Breast epithelium (tissue), 4 donors: ENCODE data around the gene CRY2. TPM values are rescaled to one million over a fixed set of nuclear protein-coding genes. Genes with fewer than 3 reads are reported as not detected.
A peak's percentile ranks its signal among the peaks of the same experiment; 100 is the strongest.
"Not testable (repeated sequence)": the region's sequence is repeated elsewhere in the genome, so short reads cannot be mapped to it uniquely, and the experiment has no call there.

ENCODE experiments used
- DNase-seq, 2 donors: peaks; one replicate each; pipeline ENCODE4 v3.0.0-alpha.2; 2019; ENCODE audit warnings: low spot score in 2 of 2
- H3K27ac ChIP-seq, 2 donors: fragments of 200-600 bp; sonication (generic) in 1 of 2; one replicate each; pipeline ENCODE4 v1.5.1; 2016 to 2019; ENCODE audit warnings: mild to moderate bottlenecking in 1 of 2
- H3K27me3 ChIP-seq, 2 donors: fragments of 200-600 bp; sonication (generic) in 1 of 2; one replicate each; pipeline versions ENCODE4 v1.5.1 to v1.6.0; 2017 to 2019; ENCODE audit warnings: control low read depth in 1 of 2, mild to moderate bottlenecking in 1 of 2
- H3K36me3 ChIP-seq: fragments of 200-600 bp; one replicate; pipeline ENCODE4 v1.5.1; 2019
- H3K4me1 ChIP-seq, 2 donors: fragments of 200-600 bp; sonication (generic); one replicate each; pipeline ENCODE4 v1.5.1; 2016 to 2019; ENCODE audit warnings: control low read depth in 1 of 2
- H3K4me3 ChIP-seq, 3 donors: fragments of 200-600 bp; sonication (generic); 1 replicate in 2 of 3; 2 replicates in 1 of 3; pipeline ENCODE4 v1.5.1; 2016 to 2019; ENCODE audit warnings: mild to moderate bottlenecking in 3 of 3, moderate library complexity in 2 of 3
- H3K9me3 ChIP-seq, 2 donors: fragments of 200-600 bp; sonication (generic) in 1 of 2; one replicate each; pipeline ENCODE4 v1.5.1; 2016 to 2019; ENCODE audit warnings: control low read depth in 1 of 2
- POLR2A ChIP-seq: fragments of 450-650 bp; IDR thresholded peaks from one replicate; pipeline ENCODE4 v1.6.1; 2016; ENCODE audit warnings: antibody characterized with exemption, mild to moderate bottlenecking, moderate library complexity
- POLR2AphosphoS5 ChIP-seq, 3 donors: sonication (generic); formaldehyde crosslinking; IDR thresholded peaks; one replicate each; pipeline ENCODE4 v1.6.1; 2017; ENCODE audit warnings: antibody characterized with exemption in 3 of 3
- intact Hi-C: fragments of 100-400 bp; cut with DNase I; formaldehyde crosslinking; loops from one replicate; pipeline ENCODE4 v1.15.1; 2023; ENCODE audit warnings: low total_unique reads
- total RNA-seq, 3 donors: library from RNA; depleted of rRNA; stranded (reverse); fragments of >200 nt; gene quantifications; one replicate each; pipeline ENCODE4 v1.1.0, GENCODE V29; 2016
- TF ChIP-seq, protein P1 (sequence below), 3 donors: fragments of 450-650 bp; IDR thresholded peaks; one replicate each; pipeline ENCODE4 v1.5.1; 2016 to 2017; ENCODE audit warnings: antibody characterized with exemption in 3 of 3, mild to moderate bottlenecking in 3 of 3, moderate library complexity in 3 of 3

The CRY2 gene
- total RNA-seq, 3 donors from 2014 or later: 44.2 to 54.1 (median 44.3) TPM

DNA sequence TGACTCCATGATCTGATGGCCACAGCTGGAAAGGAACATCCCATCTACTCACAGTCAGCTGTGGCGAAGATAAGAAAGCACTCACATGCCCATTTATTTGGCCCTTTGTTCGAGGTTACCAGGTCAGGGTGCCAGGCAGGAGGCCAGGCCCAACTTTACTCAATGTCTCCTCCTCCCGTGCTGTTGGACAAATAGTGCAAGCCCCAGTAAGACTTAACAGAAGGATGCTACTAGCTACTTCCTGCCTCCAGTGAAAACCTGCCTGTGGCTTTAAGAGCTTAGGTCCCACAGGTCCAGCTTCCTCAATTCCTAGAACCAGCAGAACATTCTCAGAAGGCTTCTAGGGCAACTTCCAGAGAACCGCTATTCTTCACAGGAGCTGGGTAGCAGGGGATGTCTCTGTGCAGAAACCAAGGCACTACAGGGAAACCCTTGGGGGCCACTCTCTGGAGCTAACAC is 12.9 kb upstream of the CRY2 start:
- intact Hi-C loops: no loop called here
- no peaks in the 10 kb centered on the region for H3K27me3 ChIP-seq
- H3K4me3 ChIP-seq: no peak overlapping the region
- no peaks in the 10 kb centered on the region for H3K9me3 ChIP-seq
- no peak for DNase-seq
- H3K27ac ChIP-seq: no peak overlapping the region
- H3K4me1 ChIP-seq: no peaks in the 10 kb centered on the region
- no peaks in the 10 kb centered on the region for H3K36me3 ChIP-seq
- TF ChIP-seq POLR2A: no peak
- TF ChIP-seq POLR2AphosphoS5 (IDR thresholded peaks at IDR 0.05): no peak
- TF ChIP-seq, protein P1, sequence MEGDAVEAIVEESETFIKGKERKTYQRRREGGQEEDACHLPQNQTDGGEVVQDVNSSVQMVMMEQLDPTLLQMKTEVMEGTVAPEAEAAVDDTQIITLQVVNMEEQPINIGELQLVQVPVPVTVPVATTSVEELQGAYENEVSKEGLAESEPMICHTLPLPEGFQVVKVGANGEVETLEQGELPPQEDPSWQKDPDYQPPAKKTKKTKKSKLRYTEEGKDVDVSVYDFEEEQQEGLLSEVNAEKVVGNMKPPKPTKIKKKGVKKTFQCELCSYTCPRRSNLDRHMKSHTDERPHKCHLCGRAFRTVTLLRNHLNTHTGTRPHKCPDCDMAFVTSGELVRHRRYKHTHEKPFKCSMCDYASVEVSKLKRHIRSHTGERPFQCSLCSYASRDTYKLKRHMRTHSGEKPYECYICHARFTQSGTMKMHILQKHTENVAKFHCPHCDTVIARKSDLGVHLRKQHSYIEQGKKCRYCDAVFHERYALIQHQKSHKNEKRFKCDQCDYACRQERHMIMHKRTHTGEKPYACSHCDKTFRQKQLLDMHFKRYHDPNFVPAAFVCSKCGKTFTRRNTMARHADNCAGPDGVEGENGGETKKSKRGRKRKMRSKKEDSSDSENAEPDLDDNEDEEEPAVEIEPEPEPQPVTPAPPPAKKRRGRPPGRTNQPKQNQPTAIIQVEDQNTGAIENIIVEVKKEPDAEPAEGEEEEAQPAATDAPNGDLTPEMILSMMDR (IDR thresholded peaks at IDR 0.05): no peak

DNA sequence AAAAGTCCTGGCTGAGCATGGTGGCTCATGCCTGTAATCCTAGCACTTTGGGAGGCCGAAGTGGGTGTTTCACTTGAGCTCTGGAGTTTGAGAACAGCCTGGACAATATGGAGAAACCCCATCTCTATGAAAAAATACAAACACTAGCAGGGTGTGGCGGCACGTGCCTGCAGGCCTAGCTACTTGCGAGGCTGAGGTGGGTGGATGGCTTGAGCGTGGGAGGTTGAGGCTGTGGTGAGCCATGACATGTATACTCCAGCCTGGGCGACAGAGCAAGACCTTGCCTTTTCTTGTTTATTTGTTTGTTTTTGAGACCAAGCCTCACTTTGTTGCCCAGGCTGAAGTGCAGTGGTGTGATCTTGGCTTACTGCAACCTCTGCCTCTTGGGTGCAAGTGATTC is 8.1 kb upstream of the CRY2 start:
- no peak overlapping the region for H3K27ac ChIP-seq
- no peak for TF ChIP-seq POLR2AphosphoS5 (IDR thresholded peaks at IDR 0.05)
- no peak for TF ChIP-seq POLR2A
- TF ChIP-seq, protein P1 (IDR thresholded peaks at IDR 0.05): no peak
- no peaks in the 10 kb centered on the region for H3K9me3 ChIP-seq

DNA sequence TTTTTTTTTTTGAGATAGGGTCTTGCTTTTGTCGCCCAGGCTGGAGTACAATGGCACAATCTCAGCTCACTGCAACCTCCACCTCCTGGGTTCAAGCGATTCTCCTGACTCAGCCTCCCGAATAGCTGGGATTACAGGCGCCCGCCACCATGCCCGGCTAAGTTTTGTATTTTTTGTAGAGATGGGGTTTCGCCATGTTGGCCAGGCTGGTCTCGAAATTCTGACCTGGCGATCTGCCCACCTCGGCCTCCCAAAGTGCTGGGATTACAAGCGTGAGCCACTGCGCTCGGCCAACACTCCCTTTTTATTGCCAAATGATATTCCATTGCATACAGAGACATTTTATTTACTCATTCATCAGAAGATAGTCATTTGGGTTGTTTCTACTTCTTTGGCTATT is 7.0 kb upstream of the CRY2 start:
- intact Hi-C loops: loop anchor here (10.0 kb wide), 1 partner anchor 165 kb away; no protein-coding TSS in a partner anchor
- not testable (repeated sequence) for DNase-seq, H3K27ac ChIP-seq, H3K9me3 ChIP-seq, H3K4me3 ChIP-seq, H3K27me3 ChIP-seq, H3K36me3 ChIP-seq, H3K4me1 ChIP-seq

More for the DNA sequence above, 8.1 kb upstream of the CRY2 start:
- intact Hi-C loops: no loop called here
- no peak for DNase-seq
- Histone ChIP-seq H3K36me3 (no peaks in the 10 kb centered on the region), H3K4me1 (no peaks in the 10 kb centered on the region), H3K27me3 (no peaks in the 10 kb centered on the region), H3K4me3 (no peak overlapping the region)

DNA sequence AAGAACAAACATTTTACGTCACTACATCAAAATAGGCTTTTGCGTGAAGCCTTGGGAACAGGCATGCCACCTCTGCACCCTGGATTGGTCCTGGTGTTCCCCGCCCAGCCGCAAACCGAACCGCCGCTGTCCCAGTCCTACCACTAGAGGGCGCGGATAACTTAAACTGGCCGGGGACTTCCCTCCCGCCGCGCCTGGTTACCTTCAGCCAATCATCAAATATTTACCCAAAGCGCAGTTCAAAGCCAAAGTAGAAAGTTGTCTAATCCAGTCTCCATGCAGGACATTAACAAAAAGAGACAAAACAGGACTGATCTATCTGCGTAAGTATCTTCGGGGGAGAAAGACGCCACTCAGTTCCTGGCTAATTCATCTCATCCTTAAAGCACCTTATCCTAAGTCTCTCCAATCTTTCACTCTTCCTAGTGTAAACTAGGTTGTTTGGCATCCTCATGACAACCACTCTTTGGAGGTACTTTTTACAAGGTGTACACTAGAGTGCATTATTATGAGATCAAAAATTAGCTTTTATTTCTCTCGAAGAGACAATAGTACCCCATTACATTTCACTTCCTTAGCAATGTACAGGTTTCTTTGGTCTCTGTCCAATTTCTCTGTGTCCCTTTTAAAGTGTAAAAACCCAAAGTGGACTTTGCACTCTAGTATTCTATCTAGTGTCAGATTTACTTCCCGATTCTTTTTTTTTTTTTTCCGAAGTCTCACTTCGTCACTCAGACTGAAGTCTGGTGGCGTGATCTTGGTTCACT is 3.9 kb upstream of the CRY2 start:
- Histone ChIP-seq H3K4me1 (peaks cover 0 to under 1% of the 10 kb centered on the region in 2 donors), H3K4me3 (peak overlapping the region in 2 of 3 donors; percentile 18 to 39), H3K9me3 (no peaks in the 10 kb centered on the region), H3K27me3 (no peaks in the 10 kb centered on the region), H3K27ac (peak overlapping the region; percentile 82 to 84), H3K36me3 (no peaks in the 10 kb centered on the region)
- TF ChIP-seq POLR2A (no peak), POLR2AphosphoS5 (IDR thresholded peaks at IDR 0.05) (peak; percentile 26 to 55 (median 48))
- TF ChIP-seq, protein P1 (IDR thresholded peaks at IDR 0.05): peak; percentile 91 to 96 (median 94)
- DNase-seq: peak; percentile 93 to 95
- intact Hi-C loops: loop anchor here (10.0 kb wide), 1 partner anchor 161 kb away; no protein-coding TSS in a partner anchor

DNA sequence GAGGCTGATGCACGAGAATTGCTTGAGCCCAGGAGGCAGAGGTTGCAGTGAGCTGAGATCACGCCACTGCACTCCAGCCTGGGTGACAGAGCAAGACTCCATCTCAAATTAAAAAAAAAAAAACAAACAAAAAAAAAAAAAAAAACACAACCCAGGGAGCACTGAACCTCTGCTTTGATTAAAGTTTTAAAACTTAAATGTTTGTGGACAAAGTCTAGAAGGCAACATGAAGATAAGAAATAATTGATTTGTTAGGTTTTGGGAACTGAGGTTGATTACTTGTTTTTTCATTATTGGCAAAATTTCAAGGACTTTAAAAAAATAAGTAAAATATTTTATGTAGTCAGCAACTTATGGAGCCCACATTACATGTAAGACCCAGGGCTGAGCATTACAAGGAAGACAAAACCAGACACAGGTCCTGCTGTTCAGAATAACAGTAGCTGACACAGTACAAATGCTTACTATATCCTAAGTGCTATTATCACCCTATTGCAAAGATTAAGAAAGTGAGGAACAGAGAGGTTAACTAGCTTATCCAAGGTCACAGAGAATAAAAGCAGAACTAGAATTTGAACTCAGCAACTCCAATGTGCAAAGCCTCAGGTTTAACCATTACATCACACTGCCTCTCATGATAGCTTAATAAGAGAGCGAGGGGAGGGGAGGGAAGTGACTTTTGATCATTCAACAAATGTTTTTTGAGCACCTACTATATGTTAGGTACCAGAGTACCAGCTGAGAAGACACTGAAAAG is 2.3 kb upstream of the CRY2 start:
- Histone ChIP-seq H3K27ac (no peak overlapping the region), H3K4me1 (peaks cover 0 to 13% of the 10 kb centered on the region in 2 donors), H3K4me3 (no peak overlapping the region), H3K9me3 (no peaks in the 10 kb centered on the region), H3K36me3 (no peaks in the 10 kb centered on the region), H3K27me3 (no peaks in the 10 kb centered on the region)
- intact Hi-C loops: loop anchor here (10.0 kb wide), 1 partner anchor 160 kb away; no protein-coding TSS in a partner anchor
- TF ChIP-seq POLR2AphosphoS5 (IDR thresholded peaks at IDR 0.05): no peak
- DNase-seq: no peak
